ENCODE data around the gene ITPR2. TPM values are rescaled to one million over a fixed set of nuclear protein-coding genes. Genes with fewer than 3 reads are reported as not detected.
A peak's percentile ranks its signal among the peaks of the same experiment; 100 is the strongest.
"Not testable (repeated sequence)": the region's sequence is repeated elsewhere in the genome, so short reads cannot be mapped to it uniquely, and the experiment has no call there.

The ITPR2 gene
- polyA plus RNA-seq, 1 experiment = 3.5 TPM

DNA sequence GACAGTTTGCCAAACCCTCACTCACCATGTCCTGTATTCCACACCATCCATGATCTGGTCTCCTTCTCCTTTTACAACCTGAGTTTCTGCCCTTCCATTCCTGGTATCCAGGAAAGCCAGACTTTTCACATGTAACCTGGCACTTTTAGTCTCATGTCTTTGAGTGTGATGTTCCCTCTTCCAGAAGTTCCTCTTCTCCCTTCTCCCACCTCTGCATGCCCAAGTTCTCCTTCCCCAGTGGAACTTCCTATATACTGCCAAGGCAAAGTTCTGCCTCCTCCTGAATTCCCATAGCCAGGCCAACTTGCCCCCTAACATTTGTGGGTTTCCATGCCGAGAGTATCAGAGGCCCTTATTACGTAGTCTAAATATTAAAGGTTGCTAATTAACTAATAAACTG lies 3.2 kb upstream of the ITPR2 start:
- Histone ChIP-seq H3K27me3 (ENCODE audit: control insufficient read depth, insufficient read depth, low read length) (no peaks in the 10 kb centered on the region), H3K4me3 (ENCODE audit: low read depth, low read length) (no peak overlapping the region), H3K36me3 (ENCODE audit: control insufficient read depth, insufficient read depth, low read length) (no peaks in the 10 kb centered on the region)
- POLR2A ChIA-PET = no interaction called here
- DNase-seq (ENCODE audit: low read depth) = no peak
- CTCF ChIA-PET = interaction anchor here (1.0 to 3.6 kb wide), 2 partner anchors 8 to 49 kb away, joined by 3 to 40 read pairs; no protein-coding TSS in a partner anchor
- TF ChIP-seq, protein P1, sequence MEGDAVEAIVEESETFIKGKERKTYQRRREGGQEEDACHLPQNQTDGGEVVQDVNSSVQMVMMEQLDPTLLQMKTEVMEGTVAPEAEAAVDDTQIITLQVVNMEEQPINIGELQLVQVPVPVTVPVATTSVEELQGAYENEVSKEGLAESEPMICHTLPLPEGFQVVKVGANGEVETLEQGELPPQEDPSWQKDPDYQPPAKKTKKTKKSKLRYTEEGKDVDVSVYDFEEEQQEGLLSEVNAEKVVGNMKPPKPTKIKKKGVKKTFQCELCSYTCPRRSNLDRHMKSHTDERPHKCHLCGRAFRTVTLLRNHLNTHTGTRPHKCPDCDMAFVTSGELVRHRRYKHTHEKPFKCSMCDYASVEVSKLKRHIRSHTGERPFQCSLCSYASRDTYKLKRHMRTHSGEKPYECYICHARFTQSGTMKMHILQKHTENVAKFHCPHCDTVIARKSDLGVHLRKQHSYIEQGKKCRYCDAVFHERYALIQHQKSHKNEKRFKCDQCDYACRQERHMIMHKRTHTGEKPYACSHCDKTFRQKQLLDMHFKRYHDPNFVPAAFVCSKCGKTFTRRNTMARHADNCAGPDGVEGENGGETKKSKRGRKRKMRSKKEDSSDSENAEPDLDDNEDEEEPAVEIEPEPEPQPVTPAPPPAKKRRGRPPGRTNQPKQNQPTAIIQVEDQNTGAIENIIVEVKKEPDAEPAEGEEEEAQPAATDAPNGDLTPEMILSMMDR (IDR thresholded peaks at IDR 0.05; ENCODE audit: insufficient read depth, low read depth, low read length) = no peak

DNA sequence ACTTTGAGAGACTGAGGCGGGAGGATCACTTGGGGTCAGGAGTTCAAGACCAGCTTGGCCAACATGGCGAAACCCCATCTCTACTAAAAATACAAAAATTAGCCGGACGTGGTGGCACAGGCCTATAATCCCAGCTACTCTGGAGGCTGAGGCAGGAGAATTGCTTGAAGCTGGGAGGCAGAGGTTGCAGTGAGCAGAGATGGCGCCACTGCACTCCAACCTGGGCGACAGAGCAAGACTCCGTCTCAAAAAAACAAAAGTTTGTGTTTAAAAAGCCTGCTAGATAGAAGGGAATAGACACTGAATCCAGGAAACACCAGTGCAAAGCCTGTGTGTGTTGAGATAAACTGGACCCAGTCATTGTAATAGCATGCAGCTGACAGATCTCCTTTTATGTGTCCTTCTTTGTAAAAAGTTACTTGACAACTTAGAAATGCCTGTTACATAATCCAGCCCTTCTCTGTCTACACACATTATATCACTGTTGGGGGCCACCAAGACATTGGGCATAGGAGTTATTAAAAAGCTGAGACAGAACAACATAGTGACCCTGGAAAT lies 1.6 kb upstream of the ITPR2 start:
- DNase-seq (ENCODE audit: low read depth); POLR2A ChIA-PET; H3K36me3 ChIP-seq (ENCODE audit: control insufficient read depth, insufficient read depth, low read length); H3K4me3 ChIP-seq (ENCODE audit: low read depth, low read length); H3K27me3 ChIP-seq (ENCODE audit: control insufficient read depth, insufficient read depth, low read length): not testable (repeated sequence)
- CTCF ChIA-PET = interaction anchor here (0.6 to 3.6 kb wide), 5 partner anchors 9 to 183 kb away, joined by 3 to 40 read pairs (median 6); no protein-coding TSS in a partner anchor

DNA sequence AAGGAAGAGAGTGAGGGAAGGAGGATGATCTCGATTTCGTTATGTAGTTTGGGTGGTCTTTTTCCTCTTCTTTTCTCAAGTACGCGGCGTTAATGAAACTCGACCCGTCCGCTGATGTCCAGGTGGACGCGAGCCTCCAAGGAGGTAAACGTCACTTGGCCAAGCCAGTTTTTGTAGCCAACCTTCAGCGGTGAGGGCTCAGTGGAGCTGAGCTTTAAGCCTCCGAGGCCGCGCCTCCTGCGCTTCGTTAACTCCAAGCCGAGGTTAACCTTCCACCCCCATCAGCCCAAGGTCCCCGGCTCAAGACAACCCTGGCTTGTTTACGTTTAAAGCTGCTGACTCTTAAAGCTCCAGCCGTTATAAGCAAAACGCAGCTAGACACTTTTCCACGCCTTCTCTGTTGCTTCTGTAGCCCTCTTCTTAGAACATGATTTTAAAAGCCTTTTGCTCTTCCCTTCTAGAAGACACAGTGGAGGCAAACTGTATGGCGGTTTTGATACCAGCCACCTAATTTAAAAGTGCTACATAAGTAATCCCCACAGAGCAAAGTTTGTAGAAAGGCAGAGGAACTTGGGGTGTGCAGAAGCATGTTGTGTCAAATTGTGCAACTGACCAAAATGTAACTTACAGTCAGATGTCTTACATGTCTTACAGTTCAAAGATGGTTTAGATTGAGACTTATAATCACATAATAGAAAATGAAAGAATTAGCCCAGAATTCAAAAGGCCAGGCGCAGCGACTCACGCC lies 923 bp upstream of the ITPR2 start:
- Histone ChIP-seq H3K36me3 (ENCODE audit: control insufficient read depth, insufficient read depth, low read length) (no peaks in the 10 kb centered on the region), H3K27me3 (ENCODE audit: control insufficient read depth, insufficient read depth, low read length) (no peaks in the 10 kb centered on the region), H3K4me3 (ENCODE audit: low read depth, low read length) (peak overlapping the region; percentile 71)
- DNase-seq (ENCODE audit: low read depth) = no peak
- TF ChIP-seq, protein P1 (IDR thresholded peaks at IDR 0.05; ENCODE audit: insufficient read depth, low read depth, low read length) = no peak
- ChIA-PET POLR2A (interaction anchor here (0.6 to 0.7 kb wide), 2 partner anchors 7 to 12 kb away, joined by 3 to 4 read pairs; no protein-coding TSS in a partner anchor), CTCF (interaction anchor here (0.6 to 3.6 kb wide), 11 partner anchors 9 to 182 kb away, joined by 3 to 40 read pairs (median 4); no protein-coding TSS in a partner anchor)

DNA sequence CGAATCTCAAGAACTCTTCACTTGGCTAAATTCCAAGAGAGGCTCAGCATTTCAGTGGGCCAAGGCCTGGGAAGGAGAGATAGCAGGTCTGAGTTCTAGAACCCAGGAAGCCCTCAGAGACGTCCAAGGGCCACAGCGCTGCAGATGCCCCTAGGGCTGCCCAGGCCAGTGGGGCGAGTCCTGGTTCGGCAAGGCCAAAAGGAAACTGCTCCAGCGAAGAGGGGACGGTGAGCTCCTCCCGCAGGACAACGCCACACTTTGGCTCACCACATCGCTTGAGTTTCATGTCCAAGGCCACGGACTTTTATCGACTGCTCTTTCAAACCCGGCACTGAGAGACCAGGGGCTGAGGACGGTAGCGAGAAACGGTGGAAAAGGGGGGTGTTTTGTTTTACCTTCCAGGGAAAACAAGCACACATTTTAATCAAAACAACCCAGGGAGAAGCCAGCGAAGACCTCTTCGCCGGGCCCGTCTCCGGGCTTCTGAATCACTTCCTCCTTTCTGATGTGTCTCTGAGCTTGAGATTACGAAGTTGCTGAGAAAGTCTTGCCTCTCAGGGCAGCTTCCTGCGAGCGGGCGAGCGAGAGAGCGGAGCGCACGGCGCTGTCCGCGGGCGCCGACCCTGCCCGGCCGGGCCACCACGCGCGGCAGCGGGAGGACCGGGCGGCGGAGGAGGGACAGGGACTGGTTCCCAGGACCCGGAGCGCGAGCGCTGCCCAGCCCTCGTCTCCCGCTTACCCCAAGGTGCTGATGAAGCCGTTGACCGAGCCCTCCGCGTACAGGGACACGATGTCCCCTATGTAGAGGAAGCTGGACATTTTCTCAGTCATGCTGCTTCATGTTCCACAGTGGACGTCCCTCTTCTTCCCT lies 808 bp downstream of the ITPR2 start:
- ChIA-PET POLR2A (interaction anchor here (1.0 to 1.3 kb wide), 2 partner anchors 10 to 14 kb away, joined by 3 read pairs; no protein-coding TSS in a partner anchor), CTCF (interaction anchor here (0.5 to 3.6 kb wide), 14 partner anchors 9 to 186 kb away, joined by 3 to 40 read pairs (median 4); no protein-coding TSS in a partner anchor)
- TF ChIP-seq, protein P1 (IDR thresholded peaks at IDR 0.05; ENCODE audit: insufficient read depth, low read depth, low read length) = no peak
- Histone ChIP-seq H3K4me3 (ENCODE audit: low read depth, low read length) (peak overlapping the region; percentile 71), H3K36me3 (ENCODE audit: control insufficient read depth, insufficient read depth, low read length) (no peaks in the 10 kb centered on the region), H3K27me3 (ENCODE audit: control insufficient read depth, insufficient read depth, low read length) (no peaks in the 10 kb centered on the region)
- DNase-seq (ENCODE audit: low read depth) = no peak

DNA sequence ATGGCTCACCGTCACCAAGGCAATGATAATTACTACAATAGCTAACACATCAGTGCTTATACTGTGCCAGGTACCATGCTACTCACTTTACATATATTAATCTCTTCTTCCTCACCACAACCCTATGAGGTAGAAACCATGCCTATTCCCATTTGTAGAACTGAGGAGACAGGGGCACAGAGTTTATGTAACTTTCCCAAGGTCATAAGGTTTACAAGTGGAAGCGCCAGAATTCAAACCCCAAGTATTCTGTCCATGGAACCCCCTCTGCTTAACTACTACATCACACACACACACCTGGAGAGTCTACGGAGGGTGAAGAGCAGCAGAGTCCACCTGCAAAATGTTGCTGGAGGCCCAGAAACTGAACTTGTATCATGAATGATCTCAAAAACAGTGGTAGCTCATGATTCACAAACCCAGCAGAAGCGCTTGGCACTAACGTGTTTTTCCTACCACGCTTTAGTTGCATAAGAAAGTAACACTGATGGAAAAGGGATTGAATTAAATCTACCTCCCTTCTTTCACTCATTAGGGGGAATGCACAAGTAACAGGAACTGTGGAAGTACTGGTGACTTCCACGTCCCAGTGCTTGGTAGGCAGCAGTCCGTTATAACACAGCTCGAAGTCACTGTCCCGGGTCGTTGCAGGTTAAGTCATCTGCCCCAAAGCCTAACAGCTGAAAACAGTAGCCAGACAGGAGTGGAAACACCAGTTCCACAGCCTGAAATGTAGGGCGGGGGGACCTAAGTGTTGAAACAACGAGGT lies 2.0 kb downstream of the ITPR2 start:
- H3K27me3 ChIP-seq (ENCODE audit: control insufficient read depth, insufficient read depth, low read length) = no peaks in the 10 kb centered on the region
- POLR2A ChIA-PET = no interaction called here
- H3K36me3 ChIP-seq (ENCODE audit: control insufficient read depth, insufficient read depth, low read length) = no peaks in the 10 kb centered on the region
- H3K4me3 ChIP-seq (ENCODE audit: low read depth, low read length) = no peak overlapping the region
- TF ChIP-seq, protein P1 (IDR thresholded peaks at IDR 0.05; ENCODE audit: insufficient read depth, low read depth, low read length) = no peak
- DNase-seq (ENCODE audit: low read depth) = no peak
- CTCF ChIA-PET = interaction anchor here (1.1 to 1.4 kb wide), 2 partner anchors 15 to 115 kb away, joined by 3 read pairs; no protein-coding TSS in a partner anchor

All from BJ (cell line).